DND-41 (cell line): ENCODE measurements around the gene CEP295NL.

Source experiments
- ATAC-seq: fragments of 200-7000 bp; cut with Tn5 transposase; 3 replicates; pipeline ENCODE4 v1.9.1; 2021; ENCODE audit warnings: low read depth; ENCODE audit not compliant: insufficient read depth
- DNase-seq: peaks from one replicate; pipeline ENCODE4 v3.0.0-alpha.2; 2020
- H2AFZ ChIP-seq: 2 replicates; pipeline ENCODE4 v1.6.0; 2012; ENCODE audit warnings: low read depth, low read length
- H3K27ac ChIP-seq: 2 replicates; pipeline ENCODE4 v1.5.1; 2012; ENCODE audit warnings: low read length, inconsistent platforms
- H3K27me3 ChIP-seq: fragments of 200-600 bp; sonication (generic); 2 replicates; pipeline ENCODE4 v1.6.0; 2012; ENCODE audit warnings: low read length, mild to moderate bottlenecking, inconsistent platforms; ENCODE audit not compliant: insufficient read depth, poor library complexity
- H3K36me3 ChIP-seq: 2 replicates; pipeline ENCODE4 v1.5.1; 2012; ENCODE audit warnings: low read length, inconsistent platforms; ENCODE audit not compliant: insufficient read depth
- H3K4me1 ChIP-seq: 2 replicates; pipeline ENCODE4 v1.5.1; 2012; ENCODE audit warnings: mild to moderate bottlenecking, low read length; ENCODE audit not compliant: insufficient read depth
- H3K4me2 ChIP-seq: 2 replicates; pipeline ENCODE4 v1.6.0; 2012; ENCODE audit warnings: mild to moderate bottlenecking, moderate library complexity, low read length, inconsistent platforms; ENCODE audit not compliant: insufficient read depth
- H3K4me3 ChIP-seq, 2 experiments: fragments of 200-600 bp in 1 of 2; shearing (Covaris generic) in 1 of 2; 2 replicates each; pipeline ENCODE4 v1.5.1; 2012 to 2016; ENCODE audit warnings: inconsistent platforms in 2 of 2, low read length in 2 of 2, mild to moderate bottlenecking in 2 of 2, low read depth in 1 of 2, moderate library complexity in 1 of 2
- H3K79me2 ChIP-seq: 2 replicates; pipeline ENCODE4 v1.6.0; 2012; ENCODE audit warnings: low read length, inconsistent platforms; ENCODE audit not compliant: insufficient read depth
- H3K9ac ChIP-seq: 2 replicates; pipeline ENCODE4 v1.6.0; 2012; ENCODE audit warnings: low read depth, mild to moderate bottlenecking, inconsistent platforms, low read length, moderate library complexity
- H3K9me3 ChIP-seq: 2 replicates; pipeline ENCODE4 v1.5.1; 2012; ENCODE audit warnings: low read length, moderate library complexity, mild to moderate bottlenecking, inconsistent platforms; ENCODE audit not compliant: insufficient read depth, severe bottlenecking
- H4K20me1 ChIP-seq: 2 replicates; pipeline ENCODE4 v1.6.0; 2012; ENCODE audit warnings: low read length; ENCODE audit not compliant: insufficient read depth
- EZH2 ChIP-seq: IDR thresholded peaks from 3 replicates; pipeline ENCODE4 v1.6.1; 2012; ENCODE audit warnings: borderline replicate concordance, low read depth, mild to moderate bottlenecking, moderate library complexity, low read length, inconsistent platforms; ENCODE audit not compliant: severe bottlenecking
- TF ChIP-seq, protein P1 (sequence below): IDR thresholded peaks from 2 replicates; pipeline ENCODE4 v1.5.1; 2012; ENCODE audit warnings: borderline replicate concordance, low read length, moderate library complexity, mild to moderate bottlenecking; ENCODE audit not compliant: poor library complexity, severe bottlenecking; ENCODE audit errors: extremely low read depth

CEP295NL gene

DNA sequence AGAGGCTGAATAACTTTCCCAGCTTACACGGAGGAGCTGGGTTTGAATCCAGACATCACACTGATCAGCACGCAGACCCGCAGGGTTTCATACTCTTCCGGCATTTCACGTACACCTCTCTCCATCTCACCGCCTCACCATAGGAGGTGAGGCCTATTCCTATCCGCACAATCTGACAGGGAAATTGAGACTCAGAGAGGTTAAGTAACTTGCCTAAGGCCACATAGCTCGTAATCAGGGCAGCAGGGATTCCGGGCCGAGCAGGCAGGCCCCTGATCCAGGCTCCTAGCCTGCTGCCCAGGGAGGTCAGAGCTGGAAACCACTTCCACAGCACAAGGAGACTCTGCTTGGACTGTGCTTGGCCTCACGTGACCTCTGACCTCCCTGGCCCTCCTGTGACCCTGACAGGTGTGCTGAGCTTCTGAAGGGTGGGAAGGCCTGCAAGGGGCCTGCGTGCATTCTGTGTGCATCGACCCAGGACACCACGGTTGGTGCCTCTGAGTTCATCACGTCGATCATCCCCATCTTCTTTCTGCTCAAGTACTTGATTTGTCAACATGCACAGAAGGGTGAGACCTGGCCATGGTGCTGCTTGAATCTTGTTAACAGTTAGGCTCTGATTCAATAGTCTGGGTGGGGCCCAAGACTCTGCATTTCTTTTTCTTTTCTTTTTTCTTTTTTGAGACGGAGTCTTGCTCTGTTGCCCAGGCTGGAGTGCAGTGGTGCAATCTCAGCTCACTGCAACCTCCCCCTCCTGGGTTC, 4.7 kb downstream of the CEP295NL start:
- no peaks in the 10 kb centered on the region for H3K9me3 ChIP-seq
- no peak overlapping the region for H3K9ac ChIP-seq
- H3K27me3 ChIP-seq, result no peaks in the 10 kb centered on the region
- DNase-seq, result no peak
- no peaks in the 10 kb centered on the region for H3K36me3 ChIP-seq
- H3K27ac ChIP-seq, result no peak overlapping the region
- H2AFZ ChIP-seq, result no peak overlapping the region
- no peak overlapping the region for H3K4me3 ChIP-seq
- no peaks in the 10 kb centered on the region for H3K4me1 ChIP-seq
- no peak for ATAC-seq
- H4K20me1 ChIP-seq, result no peaks in the 10 kb centered on the region; the same call in 1 of the 2 replicates
- H3K4me2 ChIP-seq, result no peak overlapping the region
- no peak for TF ChIP-seq EZH2
- TF ChIP-seq, protein P1, sequence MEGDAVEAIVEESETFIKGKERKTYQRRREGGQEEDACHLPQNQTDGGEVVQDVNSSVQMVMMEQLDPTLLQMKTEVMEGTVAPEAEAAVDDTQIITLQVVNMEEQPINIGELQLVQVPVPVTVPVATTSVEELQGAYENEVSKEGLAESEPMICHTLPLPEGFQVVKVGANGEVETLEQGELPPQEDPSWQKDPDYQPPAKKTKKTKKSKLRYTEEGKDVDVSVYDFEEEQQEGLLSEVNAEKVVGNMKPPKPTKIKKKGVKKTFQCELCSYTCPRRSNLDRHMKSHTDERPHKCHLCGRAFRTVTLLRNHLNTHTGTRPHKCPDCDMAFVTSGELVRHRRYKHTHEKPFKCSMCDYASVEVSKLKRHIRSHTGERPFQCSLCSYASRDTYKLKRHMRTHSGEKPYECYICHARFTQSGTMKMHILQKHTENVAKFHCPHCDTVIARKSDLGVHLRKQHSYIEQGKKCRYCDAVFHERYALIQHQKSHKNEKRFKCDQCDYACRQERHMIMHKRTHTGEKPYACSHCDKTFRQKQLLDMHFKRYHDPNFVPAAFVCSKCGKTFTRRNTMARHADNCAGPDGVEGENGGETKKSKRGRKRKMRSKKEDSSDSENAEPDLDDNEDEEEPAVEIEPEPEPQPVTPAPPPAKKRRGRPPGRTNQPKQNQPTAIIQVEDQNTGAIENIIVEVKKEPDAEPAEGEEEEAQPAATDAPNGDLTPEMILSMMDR, result no peak
- H3K79me2 ChIP-seq, result no peaks in the 10 kb centered on the region

DNA sequence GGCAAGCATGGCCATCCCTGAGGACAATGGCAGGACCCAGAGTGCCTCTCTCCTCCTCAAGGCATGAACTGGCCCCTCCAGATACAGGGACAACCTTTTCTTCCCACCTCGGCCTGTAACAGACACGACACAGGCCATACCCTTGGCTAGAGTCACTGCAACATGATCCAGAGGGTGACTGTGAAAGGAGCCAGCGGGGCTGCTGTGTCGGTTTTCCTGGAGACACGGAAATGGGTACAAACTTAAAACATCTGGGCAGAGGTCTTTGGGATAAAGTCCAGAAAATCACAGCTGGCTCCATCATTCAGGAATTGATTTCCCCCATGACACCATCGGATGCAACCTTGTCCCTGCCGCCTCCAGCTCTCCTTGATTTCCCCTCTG, 5.3 kb downstream of the CEP295NL start:
- Histone ChIP-seq H2AFZ (no peak overlapping the region), H3K4me3 (no peak overlapping the region), H3K36me3 (no peaks in the 10 kb centered on the region), H3K27ac (no peak overlapping the region), H3K4me1 (no peaks in the 10 kb centered on the region), H3K79me2 (no peaks in the 10 kb centered on the region), H3K9me3 (no peaks in the 10 kb centered on the region), H3K27me3 (no peaks in the 10 kb centered on the region), H4K20me1 (no peaks in the 10 kb centered on the region; the same call in 1 of the 2 replicates), H3K9ac (no peak overlapping the region), H3K4me2 (no peak overlapping the region)
- no peak for TF ChIP-seq EZH2
- TF ChIP-seq, protein P1, result no peak
- ATAC-seq (no peak), DNase-seq (no peak)

DNA sequence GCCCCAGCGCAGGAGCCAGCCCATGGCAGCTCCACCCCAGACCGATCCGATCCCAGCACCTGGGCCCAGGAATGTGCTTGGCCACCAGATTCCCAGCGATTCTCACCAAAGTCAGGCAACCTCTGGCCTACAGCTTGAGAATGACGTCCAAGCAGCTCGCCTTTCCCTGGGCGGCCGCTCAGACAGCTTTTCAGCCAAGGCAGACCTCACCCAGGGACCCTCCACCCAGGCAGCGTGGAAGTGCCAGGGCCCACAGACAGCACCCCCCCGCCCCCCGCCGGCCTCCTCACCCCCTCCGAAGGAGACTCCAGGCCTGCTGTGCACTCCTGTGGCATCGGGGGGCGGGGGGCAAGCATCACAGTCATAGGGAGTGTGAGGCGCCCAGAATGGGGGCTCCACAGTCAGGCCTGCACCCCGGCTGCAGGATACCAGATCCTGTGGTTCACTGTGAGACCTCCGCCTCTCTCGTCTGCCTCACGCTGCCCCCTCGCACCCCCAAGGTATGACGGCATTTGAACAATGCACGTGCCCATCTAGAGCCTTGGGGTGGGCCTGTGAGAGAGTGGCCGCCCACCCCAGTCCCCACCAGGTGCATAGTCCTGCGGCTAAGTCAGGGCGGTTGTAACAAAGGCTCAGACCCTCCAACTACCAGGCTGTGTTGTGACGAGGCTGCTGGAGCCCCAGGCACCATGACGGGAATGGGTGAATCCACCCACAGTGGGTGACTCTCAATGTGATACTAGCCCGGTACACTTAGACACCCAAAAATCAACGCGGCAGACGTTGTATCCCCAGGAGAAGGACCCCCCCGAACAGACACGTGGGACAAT, 6.0 kb downstream of the CEP295NL start:
- DNase-seq, result no peak
- Histone ChIP-seq H3K9me3 (no peaks in the 10 kb centered on the region), H3K36me3 (no peaks in the 10 kb centered on the region), H3K4me2 (no peak overlapping the region), H3K27me3 (no peaks in the 10 kb centered on the region), H3K79me2 (no peaks in the 10 kb centered on the region), H4K20me1 (no peaks in the 10 kb centered on the region; the same call in 1 of the 2 replicates), H2AFZ (no peak overlapping the region), H3K27ac (no peak overlapping the region), H3K4me3 (no peak overlapping the region), H3K4me1 (no peaks in the 10 kb centered on the region), H3K9ac (no peak overlapping the region)
- no peak for ATAC-seq
- TF ChIP-seq, protein P1, result no peak
- no peak for TF ChIP-seq EZH2
